ENCODE measurements around the gene THAP3.

THAP3 gene

DNA sequence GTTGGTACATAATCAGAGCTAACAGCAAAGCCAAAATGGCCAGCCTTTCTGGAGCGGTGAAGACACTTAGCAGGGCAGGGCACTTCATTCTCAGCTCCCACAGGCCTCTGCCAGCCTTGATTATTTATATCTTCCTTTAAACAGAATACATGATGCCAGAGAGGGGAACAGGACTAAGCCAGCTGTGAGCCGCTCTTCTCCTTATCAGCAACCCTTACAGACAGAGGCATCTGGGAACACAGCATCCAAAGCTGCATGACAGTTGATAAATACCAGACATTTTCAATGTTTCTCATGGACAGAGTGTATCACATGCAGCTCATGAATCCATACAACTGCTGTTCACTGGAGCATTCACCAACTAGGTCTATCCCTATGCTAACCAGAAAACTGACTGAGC is 47.9 kb downstream of the THAP3 start:
- Histone ChIP-seq H3K4me3 (ENCODE audit: low read length, poor library complexity, severe bottlenecking) (no peak overlapping the region), H3K9me3 (ENCODE audit: insufficient read depth, low read depth, low read length) (no peaks in the 10 kb centered on the region), H3K79me2 (ENCODE audit: insufficient read depth, low read length) (no peaks in the 10 kb centered on the region), H2AFZ (ENCODE audit: low read length) (no peak overlapping the region), H3K27me3 (ENCODE audit: insufficient read depth, low read length, poor library complexity, severe bottlenecking) (no peaks in the 10 kb centered on the region), H3K36me3 (ENCODE audit: insufficient read depth, low read length) (peaks cover 36% of the 10 kb centered on the region; the same call in 1 of the 2 replicates), H3K9me2 (replicated peaks; ENCODE audit: low read depth, low read length) (no peaks in the 10 kb centered on the region), H3K4me1 (ENCODE audit: insufficient read depth, low read length, poor library complexity, severe bottlenecking) (no peaks in the 10 kb centered on the region), H3K4me2 (ENCODE audit: low read depth, low read length, poor library complexity, severe bottlenecking) (no peak overlapping the region), H3F3A (ENCODE audit: low read depth) (no peaks in the 10 kb centered on the region), H4K20me1 (ENCODE audit: insufficient read depth, low read length, poor library complexity, severe bottlenecking) (no peaks in the 10 kb centered on the region), H3K9ac (ENCODE audit: low read depth, low read length, poor library complexity, severe bottlenecking) (no peak overlapping the region)
- no peak for TF ChIP-seq EZH2phosphoT487 (IDR thresholded peaks at IDR 0.05; ENCODE audit: borderline replicate concordance)
- TF ChIP-seq, protein P1, sequence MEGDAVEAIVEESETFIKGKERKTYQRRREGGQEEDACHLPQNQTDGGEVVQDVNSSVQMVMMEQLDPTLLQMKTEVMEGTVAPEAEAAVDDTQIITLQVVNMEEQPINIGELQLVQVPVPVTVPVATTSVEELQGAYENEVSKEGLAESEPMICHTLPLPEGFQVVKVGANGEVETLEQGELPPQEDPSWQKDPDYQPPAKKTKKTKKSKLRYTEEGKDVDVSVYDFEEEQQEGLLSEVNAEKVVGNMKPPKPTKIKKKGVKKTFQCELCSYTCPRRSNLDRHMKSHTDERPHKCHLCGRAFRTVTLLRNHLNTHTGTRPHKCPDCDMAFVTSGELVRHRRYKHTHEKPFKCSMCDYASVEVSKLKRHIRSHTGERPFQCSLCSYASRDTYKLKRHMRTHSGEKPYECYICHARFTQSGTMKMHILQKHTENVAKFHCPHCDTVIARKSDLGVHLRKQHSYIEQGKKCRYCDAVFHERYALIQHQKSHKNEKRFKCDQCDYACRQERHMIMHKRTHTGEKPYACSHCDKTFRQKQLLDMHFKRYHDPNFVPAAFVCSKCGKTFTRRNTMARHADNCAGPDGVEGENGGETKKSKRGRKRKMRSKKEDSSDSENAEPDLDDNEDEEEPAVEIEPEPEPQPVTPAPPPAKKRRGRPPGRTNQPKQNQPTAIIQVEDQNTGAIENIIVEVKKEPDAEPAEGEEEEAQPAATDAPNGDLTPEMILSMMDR (conservative IDR thresholded peaks at IDR 0.05; ENCODE audit: low read length), result no peak

DNA sequence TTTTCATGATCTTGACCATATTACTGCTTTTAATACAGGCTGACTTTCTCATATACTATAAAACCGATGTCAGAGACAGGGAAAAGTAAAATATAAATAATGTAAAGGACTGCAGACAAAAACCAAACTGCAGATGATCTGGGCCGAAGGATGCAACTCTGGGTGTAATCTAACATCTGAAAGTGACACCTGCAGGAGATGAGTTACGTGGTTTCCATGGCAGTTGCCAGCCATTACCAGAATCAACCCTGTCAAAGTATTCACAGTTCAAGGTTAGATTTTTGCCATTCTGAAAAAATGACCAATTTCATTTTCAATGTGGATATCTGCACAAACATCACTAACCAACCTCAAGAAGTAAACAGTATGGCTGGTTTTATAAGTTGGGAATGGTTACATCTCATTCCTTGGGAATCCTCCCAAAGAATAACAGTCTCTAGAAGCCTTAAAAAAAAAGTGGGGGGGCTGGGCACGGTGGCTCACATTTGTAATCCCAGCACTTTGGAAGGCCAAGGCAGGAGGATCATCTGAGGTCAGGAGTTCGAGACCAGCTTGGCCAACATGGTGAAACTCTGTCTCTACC is 49.2 kb downstream of the THAP3 start:
- Histone ChIP-seq H3K36me3 (ENCODE audit: insufficient read depth, low read length) (peaks cover 44% of the 10 kb centered on the region; the same call in 1 of the 2 replicates), H3K9ac (ENCODE audit: low read depth, low read length, poor library complexity, severe bottlenecking) (no peak overlapping the region), H3K4me1 (ENCODE audit: insufficient read depth, low read length, poor library complexity, severe bottlenecking) (no peaks in the 10 kb centered on the region), H3F3A (ENCODE audit: low read depth) (no peaks in the 10 kb centered on the region), H3K9me3 (ENCODE audit: insufficient read depth, low read depth, low read length) (no peaks in the 10 kb centered on the region), H2AFZ (ENCODE audit: low read length) (no peak overlapping the region), H3K79me2 (ENCODE audit: insufficient read depth, low read length) (no peaks in the 10 kb centered on the region), H3K9me2 (replicated peaks; ENCODE audit: low read depth, low read length) (no peaks in the 10 kb centered on the region), H4K20me1 (ENCODE audit: insufficient read depth, low read length, poor library complexity, severe bottlenecking) (no peaks in the 10 kb centered on the region), H3K4me3 (ENCODE audit: low read length, poor library complexity, severe bottlenecking) (no peak overlapping the region), H3K27me3 (ENCODE audit: insufficient read depth, low read length, poor library complexity, severe bottlenecking) (no peaks in the 10 kb centered on the region), H3K4me2 (ENCODE audit: low read depth, low read length, poor library complexity, severe bottlenecking) (no peak overlapping the region)
- TF ChIP-seq, protein P1 (conservative IDR thresholded peaks at IDR 0.05; ENCODE audit: low read length), result no peak
- no peak for TF ChIP-seq EZH2phosphoT487 (IDR thresholded peaks at IDR 0.05; ENCODE audit: borderline replicate concordance)

DNA sequence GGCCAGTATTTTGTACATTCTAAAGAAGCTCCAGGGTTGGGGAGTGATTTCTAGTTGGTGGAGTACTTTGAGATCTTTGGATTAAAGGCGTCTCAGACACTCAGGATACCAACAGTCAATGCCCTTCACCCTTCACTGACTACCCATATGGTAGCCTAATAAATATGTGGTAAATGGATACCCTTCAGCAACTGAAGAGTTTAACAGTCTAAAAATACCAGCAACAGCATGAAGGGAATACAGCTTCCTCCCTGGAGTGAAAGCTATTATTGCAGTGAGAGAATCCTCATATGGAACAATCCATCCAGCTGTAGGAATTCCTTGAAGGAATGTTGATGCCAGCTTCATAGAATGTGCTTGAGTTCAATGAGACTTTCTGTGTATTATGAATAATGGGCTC is 50.1 kb downstream of the THAP3 start:
- TF ChIP-seq, protein P1 (conservative IDR thresholded peaks at IDR 0.05; ENCODE audit: low read length), result no peak
- no peak for TF ChIP-seq EZH2phosphoT487 (IDR thresholded peaks at IDR 0.05; ENCODE audit: borderline replicate concordance)
- H3K36me3 ChIP-seq (ENCODE audit: insufficient read depth, low read length), result peaks cover 53% of the 10 kb centered on the region; the same call in 1 of the 2 replicates

More for the DNA sequence above, 50.1 kb downstream of the THAP3 start:
- H2AFZ ChIP-seq (ENCODE audit: low read length), result no peak overlapping the region
- no peak overlapping the region for H3K4me3 ChIP-seq (ENCODE audit: low read length, poor library complexity, severe bottlenecking)
- H3F3A ChIP-seq (ENCODE audit: low read depth), result no peaks in the 10 kb centered on the region
- no peaks in the 10 kb centered on the region for H3K79me2 ChIP-seq (ENCODE audit: insufficient read depth, low read length)
- no peaks in the 10 kb centered on the region for H4K20me1 ChIP-seq (ENCODE audit: insufficient read depth, low read length, poor library complexity, severe bottlenecking)
- no peaks in the 10 kb centered on the region for H3K9me3 ChIP-seq (ENCODE audit: insufficient read depth, low read depth, low read length)
- no peak overlapping the region for H3K9ac ChIP-seq (ENCODE audit: low read depth, low read length, poor library complexity, severe bottlenecking)
- H3K4me2 ChIP-seq (ENCODE audit: low read depth, low read length, poor library complexity, severe bottlenecking), result no peak overlapping the region
- no peaks in the 10 kb centered on the region for H3K4me1 ChIP-seq (ENCODE audit: insufficient read depth, low read length, poor library complexity, severe bottlenecking)
- no peaks in the 10 kb centered on the region for H3K9me2 ChIP-seq (replicated peaks; ENCODE audit: low read depth, low read length)
- H3K27me3 ChIP-seq (ENCODE audit: insufficient read depth, low read length, poor library complexity, severe bottlenecking), result no peaks in the 10 kb centered on the region
